Spleen (tissue), 7 donors: Measurements from ENCODE around the gene SH3RF1.

Experiments
- POLR2A ChIP-seq, 3 donors: fragments of 450-650 bp; IDR thresholded peaks; one replicate each; pipeline ENCODE4 v1.5.1; 2017; ENCODE audit warnings: antibody characterized with exemption in 3 of 3, mild to moderate bottlenecking in 1 of 3
- TF ChIP-seq, protein P1 (sequence below), 11 experiments: fragments of 200-600 bp in 7 of 11; fragments of 450-650 bp in 4 of 11; sonication (generic) in 4 of 11; IDR thresholded peaks in 8 of 11; conservative IDR thresholded peaks in 3 of 11; 1 replicate in 7 of 11; 2 replicates in 4 of 11; pipeline versions ENCODE4 v1.4.0 to v1.8.0; 2016 to 2021; ENCODE audit warnings: antibody characterized with exemption in 11 of 11, inconsistent platforms in 4 of 11, mild to moderate bottlenecking in 1 of 11
- donor health status: DM: no; HTN: no; CAD: no; lungs with moderate emphysema.
- donor health status: DM: no; HTN: no; CAD: no.
- donor health status: DM: no; HTN: no; CAD: no.

- TF ChIP-seq POLR2A (IDR thresholded peaks at IDR 0.05), result no peak
- TF ChIP-seq, protein P1, sequence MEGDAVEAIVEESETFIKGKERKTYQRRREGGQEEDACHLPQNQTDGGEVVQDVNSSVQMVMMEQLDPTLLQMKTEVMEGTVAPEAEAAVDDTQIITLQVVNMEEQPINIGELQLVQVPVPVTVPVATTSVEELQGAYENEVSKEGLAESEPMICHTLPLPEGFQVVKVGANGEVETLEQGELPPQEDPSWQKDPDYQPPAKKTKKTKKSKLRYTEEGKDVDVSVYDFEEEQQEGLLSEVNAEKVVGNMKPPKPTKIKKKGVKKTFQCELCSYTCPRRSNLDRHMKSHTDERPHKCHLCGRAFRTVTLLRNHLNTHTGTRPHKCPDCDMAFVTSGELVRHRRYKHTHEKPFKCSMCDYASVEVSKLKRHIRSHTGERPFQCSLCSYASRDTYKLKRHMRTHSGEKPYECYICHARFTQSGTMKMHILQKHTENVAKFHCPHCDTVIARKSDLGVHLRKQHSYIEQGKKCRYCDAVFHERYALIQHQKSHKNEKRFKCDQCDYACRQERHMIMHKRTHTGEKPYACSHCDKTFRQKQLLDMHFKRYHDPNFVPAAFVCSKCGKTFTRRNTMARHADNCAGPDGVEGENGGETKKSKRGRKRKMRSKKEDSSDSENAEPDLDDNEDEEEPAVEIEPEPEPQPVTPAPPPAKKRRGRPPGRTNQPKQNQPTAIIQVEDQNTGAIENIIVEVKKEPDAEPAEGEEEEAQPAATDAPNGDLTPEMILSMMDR (IDR thresholded peaks at IDR 0.05 in 8 of 11, conservative IDR thresholded peaks at IDR 0.05 in 3 of 11), result no peak
Observed at GRCh38 chr4:169174247-169174646, 96.5 kb downstream of the SH3RF1 start.
